Fibroblast of pulmonary artery (primary cell): ENCODE data around the gene SLC38A9.
A peak's percentile ranks its signal among the peaks of the same experiment; 100 is the strongest.

Experiments used
- DNase-seq: peaks from one replicate; pipeline ENCODE4 v3.0.0-alpha.2; 2010; ENCODE audit warnings: low read depth
- H3K4me3 ChIP-seq: replicated peaks from 2 replicates; pipeline ENCODE4 v1.5.1; 2011; ENCODE audit warnings: low read depth, mild to moderate bottlenecking, control low read depth, low read length, moderate library complexity
- TF ChIP-seq, protein P1 (sequence below): IDR thresholded peaks from 2 replicates; pipeline ENCODE4 v1.5.1; 2011; ENCODE audit warnings: mild to moderate bottlenecking, control low read depth, low read length, inconsistent platforms; ENCODE audit errors: missing control alignments

SLC38A9 gene

DNA sequence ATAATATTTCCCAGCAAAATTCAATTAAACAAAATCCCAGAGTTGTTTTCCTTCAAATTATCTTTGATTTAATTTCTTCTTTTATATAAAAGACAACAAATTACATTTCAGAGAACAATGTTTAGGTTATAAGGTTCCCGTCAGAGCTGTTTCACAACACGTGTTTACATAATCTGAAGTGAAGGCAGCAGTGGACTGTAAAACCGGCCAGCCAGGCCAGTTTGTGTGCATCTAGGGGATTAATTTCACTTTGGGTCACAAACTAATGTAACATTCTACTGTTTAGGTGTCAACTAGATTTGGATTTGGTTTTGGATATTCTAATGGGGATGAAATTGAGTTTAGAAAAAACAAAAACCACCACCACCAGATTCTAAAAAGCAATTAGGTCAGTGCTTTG is 90.9 kb downstream of the SLC38A9 start:
- TF ChIP-seq, protein P1, sequence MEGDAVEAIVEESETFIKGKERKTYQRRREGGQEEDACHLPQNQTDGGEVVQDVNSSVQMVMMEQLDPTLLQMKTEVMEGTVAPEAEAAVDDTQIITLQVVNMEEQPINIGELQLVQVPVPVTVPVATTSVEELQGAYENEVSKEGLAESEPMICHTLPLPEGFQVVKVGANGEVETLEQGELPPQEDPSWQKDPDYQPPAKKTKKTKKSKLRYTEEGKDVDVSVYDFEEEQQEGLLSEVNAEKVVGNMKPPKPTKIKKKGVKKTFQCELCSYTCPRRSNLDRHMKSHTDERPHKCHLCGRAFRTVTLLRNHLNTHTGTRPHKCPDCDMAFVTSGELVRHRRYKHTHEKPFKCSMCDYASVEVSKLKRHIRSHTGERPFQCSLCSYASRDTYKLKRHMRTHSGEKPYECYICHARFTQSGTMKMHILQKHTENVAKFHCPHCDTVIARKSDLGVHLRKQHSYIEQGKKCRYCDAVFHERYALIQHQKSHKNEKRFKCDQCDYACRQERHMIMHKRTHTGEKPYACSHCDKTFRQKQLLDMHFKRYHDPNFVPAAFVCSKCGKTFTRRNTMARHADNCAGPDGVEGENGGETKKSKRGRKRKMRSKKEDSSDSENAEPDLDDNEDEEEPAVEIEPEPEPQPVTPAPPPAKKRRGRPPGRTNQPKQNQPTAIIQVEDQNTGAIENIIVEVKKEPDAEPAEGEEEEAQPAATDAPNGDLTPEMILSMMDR, result no peak
- H3K4me3 ChIP-seq, result no peak overlapping the region
- peak; percentile 29 for DNase-seq

GRCh38 chr5:55620766-55621160 is 91.4 kb downstream of the SLC38A9 start:
- DNase-seq, result no peak
- TF ChIP-seq, protein P1, result no peak
- H3K4me3 ChIP-seq, result no peak overlapping the region

DNA sequence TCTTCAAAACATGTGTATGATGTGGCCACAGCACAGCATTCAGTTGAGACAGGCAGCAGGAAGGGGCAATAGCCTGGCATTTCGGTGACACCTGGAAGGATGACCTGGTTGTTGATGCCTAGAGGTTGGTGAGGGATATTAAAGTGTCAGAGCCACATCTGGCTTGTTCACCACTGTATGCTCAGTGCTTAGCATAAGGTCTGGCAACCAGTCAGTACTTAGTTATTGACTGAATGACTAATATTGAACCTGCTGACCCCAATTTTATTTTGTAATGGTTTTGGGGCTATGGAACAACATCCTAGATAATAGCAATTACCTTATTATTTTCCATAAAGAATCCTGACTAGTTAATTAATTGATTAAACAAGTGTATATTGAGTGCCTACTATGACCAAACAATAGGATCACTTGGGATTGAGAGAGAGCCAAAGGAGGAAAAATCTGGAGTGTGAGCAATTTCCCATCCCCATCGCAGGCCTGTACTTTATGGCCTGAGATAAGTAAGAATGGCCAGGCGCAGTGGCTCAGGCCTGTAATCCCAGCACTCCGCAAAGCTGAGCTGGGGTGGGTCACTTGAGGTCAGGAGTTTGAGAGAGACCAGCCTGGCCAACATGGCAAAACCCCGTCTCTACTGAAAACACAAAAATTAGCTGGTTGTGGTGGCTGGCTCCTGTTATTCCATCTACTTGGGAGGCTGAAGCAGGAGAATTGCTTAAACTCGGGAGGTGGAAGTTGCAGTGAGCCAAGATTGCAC is 91.9 kb downstream of the SLC38A9 start:
- H3K4me3 ChIP-seq, result no peak overlapping the region
- DNase-seq, result no peak
- TF ChIP-seq, protein P1, result no peak

DNA sequence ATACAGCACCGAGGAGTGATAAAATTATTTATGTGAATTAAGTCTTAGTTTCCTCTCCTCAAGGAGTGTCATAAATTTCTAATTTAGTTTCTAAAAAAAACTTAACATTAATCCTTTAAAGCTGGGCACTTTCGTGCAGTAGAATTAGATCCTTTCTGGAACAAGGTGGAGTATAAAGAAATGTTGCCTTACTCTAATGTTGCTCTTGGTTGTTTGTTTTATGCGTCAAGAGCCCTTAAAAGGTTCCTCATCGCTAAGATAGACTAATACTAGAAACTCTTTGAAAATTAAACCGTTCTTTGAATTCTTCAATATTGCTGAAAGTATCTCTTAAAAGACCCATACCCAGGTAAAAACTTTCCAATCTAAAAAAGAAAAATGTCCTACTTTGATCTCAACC is 93.8 kb downstream of the SLC38A9 start:
- TF ChIP-seq, protein P1, result no peak
- H3K4me3 ChIP-seq, result no peak overlapping the region
- DNase-seq, result no peak

DNA sequence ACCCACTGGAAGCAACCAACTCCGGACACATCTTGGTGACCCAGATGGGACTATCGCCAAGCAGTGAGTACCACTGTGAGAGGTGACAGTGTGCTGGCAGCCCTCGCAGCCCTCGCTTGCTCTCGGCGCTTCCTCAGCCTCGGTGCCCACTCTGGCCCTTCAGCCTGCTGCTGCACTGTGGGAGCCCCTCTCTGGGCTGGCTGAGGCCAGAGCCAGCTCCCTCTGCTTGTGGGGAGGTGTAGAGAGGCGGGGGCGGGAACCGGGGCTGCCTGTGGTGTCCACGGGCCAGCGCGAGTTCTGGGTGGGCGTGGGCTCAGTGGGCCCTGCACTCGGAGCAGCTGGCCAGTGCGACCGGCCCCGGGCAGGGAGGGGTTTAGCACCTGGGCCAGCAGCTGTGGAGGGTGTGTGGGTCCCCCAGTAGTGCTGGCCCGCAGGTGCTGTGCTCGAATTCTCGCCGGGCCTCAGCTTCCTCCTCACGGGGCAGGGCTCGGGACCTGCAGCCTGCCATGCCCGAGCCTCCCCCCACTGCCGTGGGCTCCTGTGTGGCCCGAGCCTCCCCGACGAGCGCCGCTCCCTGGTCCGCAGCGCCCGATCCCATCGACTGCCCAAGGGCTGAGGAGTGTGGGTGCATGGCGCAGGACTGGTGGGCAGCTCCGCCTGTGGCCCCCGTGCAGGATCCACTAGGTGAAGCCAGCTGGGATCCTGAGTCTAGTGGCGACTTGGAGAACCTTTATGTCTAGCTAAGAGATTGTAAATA is 98.8 kb downstream of the SLC38A9 start:
- DNase-seq, result no peak
- no peak overlapping the region for H3K4me3 ChIP-seq
- TF ChIP-seq, protein P1, result no peak

DNA sequence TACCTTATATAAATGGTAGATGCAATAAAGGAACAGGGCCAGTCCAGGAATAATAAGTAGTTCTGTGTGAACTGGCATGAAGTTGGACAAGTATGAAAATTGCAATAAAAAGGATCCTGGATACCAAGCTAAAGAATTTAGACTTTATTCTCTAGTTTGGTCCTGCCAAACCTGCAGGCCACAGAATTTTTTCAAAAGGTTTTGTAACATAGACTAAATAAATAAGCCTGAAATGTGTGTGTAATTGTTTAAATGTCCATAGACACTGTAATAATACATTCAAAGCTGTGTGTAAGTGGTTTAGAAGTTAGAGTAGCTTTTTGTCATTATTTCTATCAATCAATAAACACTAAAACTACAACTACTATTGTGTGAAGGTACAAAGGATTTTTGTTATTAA is 101.6 kb downstream of the SLC38A9 start:
- no peak for DNase-seq
- TF ChIP-seq, protein P1, result no peak
- H3K4me3 ChIP-seq, result no peak overlapping the region
